ENCODE results near the gene ARHGAP28. TPM values are rescaled to one million over a fixed set of nuclear protein-coding genes. Genes with fewer than 3 reads are reported as not detected.

ARHGAP28 gene
- total RNA-seq, 2 donors from 2014 or later = 110 to 133 TPM

DNA sequence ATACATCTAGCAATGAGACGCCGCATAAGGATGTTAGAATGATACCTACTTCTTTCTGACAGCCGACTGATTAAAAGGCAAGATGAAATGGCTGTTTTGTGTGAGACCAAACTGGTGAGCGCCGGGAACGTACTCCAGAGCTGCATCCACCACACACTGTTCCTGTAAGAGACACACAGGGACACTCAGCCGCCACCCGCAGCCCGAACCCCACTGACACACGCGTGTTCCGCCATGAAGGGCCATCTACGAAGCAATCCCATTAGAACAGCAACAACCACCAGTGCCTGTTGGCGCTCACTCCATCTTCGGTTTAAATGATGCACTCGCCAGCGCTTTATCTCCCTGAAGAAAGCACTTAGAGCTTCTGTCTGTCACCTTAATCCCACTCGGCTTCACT is 225.8 kb downstream of the ARHGAP28 start:
- Mint-ChIP-seq H3K27ac (no peak overlapping the region), H3K27me3 (ENCODE audit: insufficient read depth) (no peaks in the 10 kb centered on the region), H3K9me3 (peaks cover 3% of the 10 kb centered on the region), H3K36me3 (ENCODE audit: low read depth) (peaks cover 92% of the 10 kb centered on the region), H3K4me1 (peaks cover 22% of the 10 kb centered on the region), H3K4me3 (no peak overlapping the region)
- WGBS, 2 experiments (ENCODE audit: insufficient coverage in 1 of 2, insufficient read length in 1 of 2) = 96 to 97% methylated on average over 17 to 18 of the region's 18 CpGs
- peaks cover 5% of the 10 kb centered on the region for H3K9me3 ChIP-seq (ENCODE audit: control insufficient read depth, low read length)
- no peak overlapping the region for H3K9ac ChIP-seq (ENCODE audit: extremely low read depth, low read length, poor library complexity, severe bottlenecking)
- no peak for DNase-seq
- H3K27me3 ChIP-seq (ENCODE audit: control insufficient read depth, insufficient read depth, low read length, poor library complexity, severe bottlenecking) = no peaks in the 10 kb centered on the region
- TF ChIP-seq CTCF (conservative IDR thresholded peaks at IDR 0.05) = no peak
- H3K4me3 ChIP-seq (ENCODE audit: low read length) = no peak overlapping the region
- peaks cover 91% of the 10 kb centered on the region for H3K36me3 ChIP-seq (ENCODE audit: control insufficient read depth, insufficient read depth, low read length)
- peaks cover 20% of the 10 kb centered on the region for H3K4me1 ChIP-seq (ENCODE audit: control insufficient read depth, insufficient read depth, low read length)
- H3K27ac ChIP-seq (ENCODE audit: low read depth, low read length) = no peak overlapping the region

DNA sequence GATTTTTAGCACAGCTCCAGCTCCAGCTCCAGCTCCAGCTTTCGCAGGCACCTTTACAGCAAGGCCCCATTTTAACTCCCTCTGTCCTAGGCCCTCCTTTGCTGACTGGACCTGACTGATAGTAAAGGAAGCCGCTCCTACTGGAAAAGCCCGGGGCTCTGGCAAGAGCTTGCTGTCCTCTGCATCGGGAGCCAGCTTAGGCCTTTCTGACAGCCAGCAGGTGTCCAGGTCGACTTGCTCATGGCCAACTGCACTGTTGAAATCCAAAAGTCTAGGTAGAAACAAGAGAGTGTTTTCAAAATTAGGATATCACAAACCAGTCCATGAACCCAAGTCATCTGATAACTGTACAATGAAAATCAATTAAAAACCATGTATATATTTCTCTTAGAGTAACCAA is 227.0 kb downstream of the ARHGAP28 start:
- no peaks in the 10 kb centered on the region for H3K27me3 Mint-ChIP-seq (ENCODE audit: insufficient read depth)
- no peak overlapping the region for H3K9ac ChIP-seq (ENCODE audit: extremely low read depth, low read length, poor library complexity, severe bottlenecking)
- H3K4me1 ChIP-seq (ENCODE audit: control insufficient read depth, insufficient read depth, low read length) = peaks cover 9% of the 10 kb centered on the region
- no peak overlapping the region for H3K4me3 ChIP-seq (ENCODE audit: low read length)
- H3K4me3 Mint-ChIP-seq = no peak overlapping the region
- H3K36me3 Mint-ChIP-seq (ENCODE audit: low read depth) = peaks cover 92% of the 10 kb centered on the region
- H3K9me3 Mint-ChIP-seq = peaks cover 9% of the 10 kb centered on the region
- WGBS, 2 experiments (ENCODE audit: insufficient coverage in 1 of 2, insufficient read length in 1 of 2) = 92 to 94% methylated on average over 3 to 5 of the region's 5 CpGs
- no peaks in the 10 kb centered on the region for H3K27me3 ChIP-seq (ENCODE audit: control insufficient read depth, insufficient read depth, low read length, poor library complexity, severe bottlenecking)
- no peak overlapping the region for H3K27ac ChIP-seq (ENCODE audit: low read depth, low read length)
- peaks cover 94% of the 10 kb centered on the region for H3K36me3 ChIP-seq (ENCODE audit: control insufficient read depth, insufficient read depth, low read length)
- H3K4me1 Mint-ChIP-seq = peaks cover 10% of the 10 kb centered on the region
- no peak for TF ChIP-seq CTCF (conservative IDR thresholded peaks at IDR 0.05)
- DNase-seq = no peak
- no peak overlapping the region for H3K27ac Mint-ChIP-seq
- peaks cover 17% of the 10 kb centered on the region for H3K9me3 ChIP-seq (ENCODE audit: control insufficient read depth, low read length)

DNA sequence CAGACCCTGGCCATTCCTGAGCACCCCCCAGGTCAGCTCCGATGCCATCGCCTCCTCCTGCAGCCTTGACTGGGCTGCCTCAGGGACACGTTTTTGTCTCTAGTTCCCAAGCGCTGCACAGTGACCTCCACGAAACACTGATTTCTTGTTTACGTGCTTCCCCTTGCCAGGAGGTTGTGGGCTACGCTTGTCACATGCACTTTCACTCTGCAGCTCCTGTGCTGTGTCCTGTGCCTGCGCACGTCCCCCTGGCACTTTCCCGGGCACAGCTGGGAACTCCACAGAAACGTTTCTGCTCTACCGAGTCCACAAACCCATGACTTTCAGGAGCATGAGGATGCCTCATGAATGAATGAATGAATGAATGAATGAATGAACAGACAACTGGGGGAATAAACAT is 227.5 kb downstream of the ARHGAP28 start:
- peaks cover 5% of the 10 kb centered on the region for H3K4me1 Mint-ChIP-seq
- H3K4me3 Mint-ChIP-seq = no peak overlapping the region
- H3K4me1 ChIP-seq (ENCODE audit: control insufficient read depth, insufficient read depth, low read length) = peaks cover 5% of the 10 kb centered on the region
- H3K4me3 ChIP-seq (ENCODE audit: low read length) = no peak overlapping the region
- no peak for TF ChIP-seq CTCF (conservative IDR thresholded peaks at IDR 0.05)
- H3K9me3 ChIP-seq (ENCODE audit: control insufficient read depth, low read length) = peaks cover 20% of the 10 kb centered on the region
- H3K27me3 ChIP-seq (ENCODE audit: control insufficient read depth, insufficient read depth, low read length, poor library complexity, severe bottlenecking) = no peaks in the 10 kb centered on the region
- H3K27ac ChIP-seq (ENCODE audit: low read depth, low read length) = no peak overlapping the region
- H3K9me3 Mint-ChIP-seq = peaks cover 9% of the 10 kb centered on the region
- peaks cover 92% of the 10 kb centered on the region for H3K36me3 Mint-ChIP-seq (ENCODE audit: low read depth)
- H3K9ac ChIP-seq (ENCODE audit: extremely low read depth, low read length, poor library complexity, severe bottlenecking) = no peak overlapping the region
- DNase-seq = no peak
- no peak overlapping the region for H3K27ac Mint-ChIP-seq
- no peaks in the 10 kb centered on the region for H3K27me3 Mint-ChIP-seq (ENCODE audit: insufficient read depth)
- peaks cover 95% of the 10 kb centered on the region for H3K36me3 ChIP-seq (ENCODE audit: control insufficient read depth, insufficient read depth, low read length)
- 91 to 93% methylated on average over 12 of the region's 12 CpGs for WGBS, 2 experiments (ENCODE audit: insufficient coverage in 1 of 2, insufficient read length in 1 of 2)
